Activated CD8-positive, alpha-beta memory T cell treated with anti-CD3 and anti-CD28 coated beads for 48 hours (primary cell): ENCODE measurements around the gene RPL12.

Source experiments
- DNase-seq, 3 experiments: peaks; one replicate each; pipeline ENCODE4 v3.0.0-alpha.2; 2020; ENCODE audit warnings: low read depth in 2 of 3, low spot score in 2 of 3

RPL12 gene

DNA sequence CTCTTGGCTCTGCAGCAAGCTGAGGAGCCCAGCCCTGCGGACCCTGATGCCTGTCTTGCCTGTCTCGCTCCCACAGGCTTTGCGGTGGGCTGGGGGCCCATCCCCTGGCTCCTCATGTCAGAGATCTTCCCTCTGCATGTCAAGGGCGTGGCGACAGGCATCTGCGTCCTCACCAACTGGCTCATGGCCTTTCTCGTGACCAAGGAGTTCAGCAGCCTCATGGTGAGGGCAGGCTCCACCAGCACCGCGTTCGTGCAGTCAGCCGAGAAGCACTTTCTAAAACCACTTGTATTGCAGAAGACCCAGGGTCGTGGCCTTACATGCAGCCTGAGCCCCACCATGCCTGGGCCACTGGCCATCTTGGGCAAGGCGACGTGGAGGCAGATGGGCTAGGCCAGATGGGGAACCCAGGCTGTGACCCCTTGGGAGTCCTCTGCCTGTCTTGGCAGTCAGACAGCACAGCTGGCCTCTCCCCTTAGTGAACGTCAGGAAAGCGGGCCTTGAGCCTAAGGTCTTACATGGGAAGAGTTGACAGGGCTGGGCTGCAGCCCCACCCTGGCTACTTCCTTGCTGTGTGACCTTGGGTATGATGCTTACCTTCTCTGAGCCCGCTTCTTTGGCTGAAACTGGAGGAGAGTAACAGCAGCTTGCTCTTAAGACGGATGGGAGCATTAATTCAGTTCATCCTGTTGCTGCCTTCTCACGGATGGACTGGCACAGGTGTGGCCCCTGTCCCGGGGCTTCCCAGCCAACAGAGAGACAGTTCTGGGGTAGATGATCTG is 45.7 kb downstream of the RPL12 start:
- no peak for DNase-seq

DNA sequence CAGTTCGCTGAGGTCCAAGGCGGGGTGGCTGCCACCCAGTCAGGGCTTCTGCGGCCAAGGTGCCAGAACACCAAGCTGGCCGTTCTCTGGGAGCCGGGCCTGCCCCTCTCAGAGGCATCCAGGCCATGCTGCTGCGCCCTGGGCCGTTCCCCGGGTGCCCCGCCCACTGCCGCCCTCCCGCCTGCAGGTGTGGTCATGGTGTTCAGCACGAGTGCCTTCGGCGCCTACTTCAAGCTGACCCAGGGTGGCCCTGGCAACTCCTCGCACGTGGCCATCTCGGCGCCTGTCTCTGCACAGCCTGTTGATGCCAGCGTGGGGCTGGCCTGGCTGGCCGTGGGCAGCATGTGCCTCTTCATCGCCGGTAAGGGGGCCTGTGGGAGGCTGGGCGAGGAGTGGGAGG is 46.6 kb downstream of the RPL12 start:
- DNase-seq = no peak

DNA sequence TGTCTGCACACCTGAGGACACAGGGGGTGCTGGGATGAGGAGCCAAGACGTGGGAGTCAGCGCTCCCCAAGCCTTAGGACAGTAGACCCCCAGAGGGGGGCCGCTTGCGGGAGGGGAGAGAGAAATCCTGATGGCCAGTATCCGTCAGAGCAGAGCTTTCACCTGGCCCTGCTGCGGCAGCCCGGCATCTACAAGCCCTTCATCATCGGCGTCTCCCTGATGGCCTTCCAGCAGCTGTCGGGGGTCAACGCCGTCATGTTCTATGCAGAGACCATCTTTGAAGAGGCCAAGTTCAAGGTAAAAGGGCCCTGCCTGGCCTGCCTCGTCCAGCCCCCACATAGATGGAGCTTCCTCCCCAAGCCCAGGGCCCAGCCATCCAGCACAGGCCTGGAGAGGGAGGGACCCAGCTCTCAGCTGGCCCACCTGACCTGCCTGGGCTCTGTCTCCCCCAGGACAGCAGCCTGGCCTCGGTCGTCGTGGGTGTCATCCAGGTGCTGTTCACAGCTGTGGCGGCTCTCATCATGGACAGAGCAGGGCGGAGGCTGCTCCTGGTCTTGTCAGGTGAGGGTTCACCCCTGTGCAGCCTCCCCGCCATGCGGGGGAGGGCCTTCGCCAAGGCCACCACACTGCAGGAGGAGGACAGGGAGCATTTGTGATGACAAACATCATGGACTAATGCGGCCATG is 47.6 kb downstream of the RPL12 start:
- no peak for DNase-seq

DNA sequence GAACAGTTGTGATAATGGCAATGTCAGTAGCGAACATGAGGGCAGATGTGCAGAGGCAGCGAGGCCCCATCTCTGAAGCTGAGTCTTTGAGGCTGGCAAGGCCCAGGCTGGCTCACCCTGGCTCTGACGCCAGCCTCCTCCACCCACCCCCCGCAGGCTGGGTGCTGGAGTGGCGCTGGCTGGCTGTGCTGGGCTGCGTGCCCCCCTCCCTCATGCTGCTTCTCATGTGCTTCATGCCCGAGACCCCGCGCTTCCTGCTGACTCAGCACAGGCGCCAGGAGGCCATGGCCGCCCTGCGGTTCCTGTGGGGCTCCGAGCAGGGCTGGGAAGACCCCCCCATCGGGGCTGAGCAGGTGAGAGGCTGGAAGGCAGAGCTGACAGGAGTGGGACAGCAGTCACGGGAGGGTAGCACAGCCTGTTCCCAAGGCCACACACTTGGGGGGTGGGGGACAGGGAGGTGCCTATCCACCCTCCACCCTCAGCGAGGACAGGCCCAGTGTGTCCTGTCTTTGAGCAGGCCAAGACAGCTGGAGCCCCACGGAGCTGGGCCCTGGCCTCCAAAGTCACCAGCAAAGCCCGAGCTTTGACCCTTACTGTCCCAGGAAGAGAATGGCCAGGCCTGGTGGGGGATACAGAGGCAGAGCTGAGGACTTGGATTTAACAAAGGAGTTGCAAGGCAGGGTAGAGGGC is 48.7 kb downstream of the RPL12 start:
- no peak for DNase-seq

DNA sequence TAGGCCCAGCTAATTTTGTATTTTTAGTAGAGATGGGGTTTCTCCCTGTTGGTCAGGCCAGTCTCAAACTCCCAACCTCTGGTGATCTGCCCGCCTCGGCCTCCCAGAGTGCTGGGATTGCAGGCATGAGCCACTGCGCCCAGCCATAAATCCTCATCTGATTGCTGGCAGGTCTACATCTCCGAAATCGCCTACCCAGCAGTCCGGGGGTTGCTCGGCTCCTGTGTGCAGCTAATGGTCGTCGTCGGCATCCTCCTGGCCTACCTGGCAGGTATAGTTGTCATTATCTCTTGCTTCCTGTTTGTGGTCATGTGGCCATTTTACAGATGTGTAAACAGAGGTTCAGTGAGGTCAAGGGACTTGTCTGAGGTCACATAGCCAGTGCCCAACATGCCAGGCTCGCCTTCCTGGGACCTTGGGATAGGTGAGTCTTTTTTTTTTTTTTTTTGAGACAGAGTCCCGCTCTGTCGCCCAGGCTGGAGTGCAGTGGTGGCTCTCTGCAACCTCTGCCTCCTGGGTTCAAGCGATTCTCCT is 51.4 kb downstream of the RPL12 start:
- DNase-seq = no peak

DNA sequence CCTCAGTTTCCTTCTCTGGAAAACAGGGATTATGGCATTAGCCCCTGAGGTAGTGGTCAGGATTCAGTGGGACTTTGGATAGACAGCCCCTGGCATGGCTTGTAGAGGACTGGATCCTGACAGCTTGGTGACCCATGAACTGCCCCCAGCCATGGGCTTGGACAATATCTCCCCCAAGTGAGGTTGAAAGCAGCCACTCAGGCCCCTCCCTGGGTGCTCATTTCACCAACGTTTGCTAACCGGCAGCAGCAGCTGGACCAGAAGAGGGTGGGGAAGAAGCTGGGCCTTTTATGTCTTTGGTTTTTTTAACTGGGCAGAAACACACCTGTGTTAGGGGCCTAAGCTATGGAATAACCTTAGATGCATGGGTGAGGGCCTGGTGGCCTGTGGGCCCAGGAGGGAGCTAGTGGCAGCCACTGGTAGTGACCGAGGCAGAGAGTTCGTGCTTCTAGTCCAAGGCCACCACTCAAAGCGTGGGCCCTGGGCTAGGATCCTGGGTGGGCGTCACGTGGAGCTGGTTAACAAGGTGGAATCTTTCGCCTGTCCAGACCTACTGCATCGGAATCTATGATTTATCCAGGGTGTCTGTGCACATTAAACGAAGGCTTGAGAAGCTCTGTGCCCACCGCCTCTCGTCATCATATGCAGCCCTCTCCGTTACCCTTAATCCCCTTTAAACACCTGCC is 52.3 kb downstream of the RPL12 start:
- DNase-seq = no peak

DNA sequence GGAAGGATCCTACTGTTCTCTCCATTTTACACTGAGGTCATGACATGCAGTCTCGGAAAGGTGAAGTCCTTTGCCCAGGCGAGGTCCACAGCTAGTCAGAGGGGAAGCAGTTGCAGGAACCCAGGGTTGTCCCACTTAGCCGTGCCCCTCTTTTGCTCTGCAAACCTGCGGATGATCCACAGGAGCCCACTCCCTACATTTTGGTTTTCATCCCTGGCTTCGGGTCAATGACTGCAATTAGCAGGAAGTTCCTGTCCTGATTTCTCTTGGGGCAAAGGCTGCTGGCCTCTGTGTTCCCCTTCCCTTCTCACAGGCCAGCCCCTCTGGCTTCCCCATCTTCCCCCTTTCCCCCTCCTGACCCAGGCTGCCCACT is 52.9 kb downstream of the RPL12 start:
- no peak for DNase-seq
